Lung (tissue), 12 donors: ENCODE measurements around the gene SCD5. TPM values are rescaled to one million over a fixed set of nuclear protein-coding genes. Genes with fewer than 3 reads are reported as not detected.

Experiments used
- ATAC-seq: fragments of 200-7000 bp; cut with Tn5 transposase; one replicate; pipeline ENCODE4 v1.9.1; 2020; ENCODE audit warnings: moderate number of reproducible peaks; ENCODE audit not compliant: insufficient read depth, low FRiP score
- DNase-seq, 3 donors: peaks; one replicate each; pipeline ENCODE4 v3.0.0-alpha.2; 2013 to 2017
- H3K27ac ChIP-seq, 2 donors: one replicate each; pipeline ENCODE4 v1.5.1; 2013; ENCODE audit warnings: mild to moderate bottlenecking in 2 of 2, moderate library complexity in 2 of 2, control low read depth in 1 of 2, inconsistent platforms in 1 of 2, low read depth in 1 of 2, low read length in 1 of 2
- H3K27me3 ChIP-seq, 3 donors: one replicate each; pipeline ENCODE4 v1.5.1; 2013; ENCODE audit warnings: low read length in 2 of 3; ENCODE audit not compliant: control insufficient read depth in 3 of 3, insufficient read depth in 3 of 3
- H3K36me3 ChIP-seq, 4 donors: one replicate each; pipeline ENCODE4 v1.5.1; 2013; ENCODE audit warnings: low read length in 4 of 4, mild to moderate bottlenecking in 1 of 4, moderate library complexity in 1 of 4; ENCODE audit not compliant: control insufficient read depth in 4 of 4, insufficient read depth in 4 of 4
- H3K4me1 ChIP-seq, 5 donors: one replicate each; pipeline ENCODE4 v1.5.1; 2013; ENCODE audit warnings: low read length in 5 of 5, mild to moderate bottlenecking in 2 of 5, moderate library complexity in 1 of 5; ENCODE audit not compliant: control insufficient read depth in 5 of 5, insufficient read depth in 5 of 5
- H3K4me3 ChIP-seq: one replicate; pipeline ENCODE4 v1.5.1; 2013; ENCODE audit warnings: mild to moderate bottlenecking, control low read depth, moderate library complexity
- H3K9ac ChIP-seq, 2 donors: one replicate each; pipeline ENCODE4 v1.5.1; 2013; ENCODE audit warnings: low read length in 2 of 2, control low read depth in 1 of 2; ENCODE audit not compliant: insufficient read depth in 1 of 2
- H3K9me3 ChIP-seq, 4 donors: one replicate each; pipeline ENCODE4 v1.5.1; 2013; ENCODE audit warnings: low read length in 3 of 4, mild to moderate bottlenecking in 1 of 4, moderate library complexity in 1 of 4; ENCODE audit not compliant: control insufficient read depth in 4 of 4, insufficient read depth in 3 of 4
- CTCF ChIP-seq: IDR thresholded peaks from 2 replicates; pipeline ENCODE4 v1.5.1; 2012; ENCODE audit warnings: mild to moderate bottlenecking; ENCODE audit errors: control extremely low read depth, extremely low read depth
- WGBS, 2 donors: extraction: QIAGEN DNeasy Blood & Tissue Kit; methylation state at CpG; one replicate each; pipeline ENCODE4 v1.1.7; 2013; 5-methylcytosine and 5-hydroxymethylcytosine counted together
- polyA plus RNA-seq, 2 donors: library from polyadenylated mRNA; stranded (reverse); fragments of 200-250 nt; gene quantifications; one replicate each; pipeline ENCODE4 v1.2.1, GENCODE V29; 2013
- total RNA-seq, 2 donors: library from RNA; depleted of rRNA in 1 of 2; stranded (reverse); fragments of >200 nt in 1 of 2; gene quantifications; one replicate each; pipeline ENCODE4 v1.2.1, GENCODE V29; 2014 to 2021
- donor health status: control.
- donor health status: control.
- donor health status: Bipolar disorder and iron deficiency.
- donor health status: healthy.
- donor health status: DM: yes; HTN: yes; CAD: no.

Gene SCD5
- total and polyA plus RNA-seq, 4 donors = 5.0 to 22.6 (median 13.8) TPM

DNA sequence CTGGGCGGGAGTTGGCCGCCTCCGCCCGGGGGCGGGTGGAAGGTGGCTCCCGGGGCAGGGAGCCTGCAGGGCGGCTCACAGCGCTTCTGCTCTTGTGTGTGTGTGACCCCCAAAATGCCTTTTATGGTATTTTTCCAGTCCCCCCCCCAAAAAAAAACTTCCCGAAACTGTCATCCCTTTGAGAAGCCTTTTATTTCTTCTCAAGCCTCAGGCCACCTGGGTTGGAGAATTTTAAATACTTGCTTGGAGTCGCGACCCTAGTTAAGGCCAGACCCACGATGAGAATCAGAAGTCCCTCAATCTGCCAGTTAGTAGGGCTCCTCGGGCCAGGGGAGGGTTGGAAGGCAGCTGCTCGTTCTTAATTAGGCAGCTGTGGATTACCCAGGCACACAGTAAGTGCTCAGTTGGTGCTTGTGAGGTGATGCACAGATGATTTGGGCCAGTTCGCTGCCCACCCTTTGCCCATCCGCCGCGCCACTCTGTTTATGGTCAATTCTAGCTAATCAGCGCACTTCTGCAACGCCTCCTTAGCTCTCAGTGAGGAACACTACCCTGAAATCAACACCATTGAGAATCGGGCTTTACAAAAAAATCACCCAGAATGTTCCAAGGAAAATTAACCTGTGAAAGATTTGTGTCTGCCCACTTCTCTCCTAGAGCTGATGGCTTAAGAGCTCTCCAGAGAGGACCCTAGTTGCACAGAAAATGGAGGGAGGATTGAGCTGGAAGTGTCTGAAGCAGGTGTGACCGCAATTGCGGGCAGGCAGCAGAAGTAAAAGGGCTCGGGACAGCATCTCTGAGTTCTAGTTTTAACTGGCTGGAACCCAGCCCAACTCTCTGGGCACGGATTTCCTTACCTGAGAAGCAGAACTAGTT is 648 bp upstream of the SCD5 start:
- no peak overlapping the region for H3K27ac ChIP-seq
- DNase-seq = peak in 2 of 3 donors; percentile 33 to 56

GRCh38 chr4:82797405-82798111 is 1.0 kb downstream of the SCD5 start:
- ATAC-seq (no peak), DNase-seq (peak; percentile 44 to 47 (median 46))
- Histone ChIP-seq H3K27ac (peak overlapping the region in 1 of 2 donors; percentile 49), H3K9me3 (no peaks in the 10 kb centered on the region), H3K9ac (no peak overlapping the region), H3K4me3 (peak overlapping the region; percentile 76), H3K36me3 (no peaks in the 10 kb centered on the region), H3K27me3 (no peaks in the 10 kb centered on the region), H3K4me1 (peaks cover 0 to 22% (median 9%) of the 10 kb centered on the region in 5 donors)
- no peak for TF ChIP-seq CTCF
- WGBS, 2 donors = 5 to 7% methylated on average over 34 to 47 of the region's 47 CpGs

More for the DNA sequence above, 648 bp upstream of the SCD5 start:
- Histone ChIP-seq H3K27me3 (no peaks in the 10 kb centered on the region), H3K36me3 (no peaks in the 10 kb centered on the region), H3K4me1 (peaks cover 0 to 22% (median 9%) of the 10 kb centered on the region in 5 donors), H3K4me3 (peak overlapping the region; percentile 76), H3K9me3 (no peaks in the 10 kb centered on the region), H3K9ac (peak overlapping the region; percentile 19 to 73)
- WGBS, 2 donors = 6 to 8% methylated on average over 23 to 25 of the region's 25 CpGs
- no peak for ATAC-seq
- TF ChIP-seq CTCF = no peak

GRCh38 chr4:82797040-82797404 is 1.6 kb downstream of the SCD5 start:
- no peak for TF ChIP-seq CTCF
- ATAC-seq (no peak), DNase-seq (peak in 2 of 3 donors; percentile 39 to 41)
- Histone ChIP-seq H3K27ac (peak overlapping the region in 1 of 2 donors; percentile 49), H3K27me3 (no peaks in the 10 kb centered on the region), H3K4me1 (peaks cover 0 to 22% (median 9%) of the 10 kb centered on the region in 5 donors), H3K9me3 (no peaks in the 10 kb centered on the region), H3K4me3 (peak overlapping the region; percentile 42), H3K9ac (no peak overlapping the region), H3K36me3 (no peaks in the 10 kb centered on the region)
- WGBS, 2 donors = 46 to 52% methylated on average over 6 of the region's 6 CpGs
